Hematopoietic multipotent progenitor cell (in vitro differentiated cells): ENCODE results near the gene PEDS1. TPM values are rescaled to one million over a fixed set of nuclear protein-coding genes. Genes with fewer than 3 reads are reported as not detected.
"Not testable (repeated sequence)": the region's sequence is repeated elsewhere in the genome, so short reads cannot be mapped to it uniquely, and the experiment has no call there.

Experiments
- DNase-seq, 3 donors: peaks; one replicate each; pipeline ENCODE4 v3.0.0-alpha.2; 2011 to 2015; ENCODE audit warnings: low read depth in 2 of 3, low spot score in 2 of 3
- total RNA-seq: library from RNA; depleted of rRNA; stranded (reverse); fragments of >200 nt; gene quantifications from one replicate; pipeline ENCODE4 v1.2.3, GENCODE V29; 2012

Gene PEDS1
- total RNA-seq, 1 donor, result 48.2 TPM

- DNase-seq, result peak in 2 of 3 donors; percentile 30 to 52
Observed at GRCh38 chr20:50191065-50191543, 37.6 kb upstream of the PEDS1 start.

- peak; percentile 64 to 92 (median 88) for DNase-seq
Observed at GRCh38 chr20:50190251-50191064, 36.9 kb upstream of the PEDS1 start, which contains the start of gene CEBPB. Gene CEBPB (plus strand): TSS chr20:50190830. CDS start chr20:50191034, 204 bp downstream.

GRCh38 chr20:50189681-50190250, 36.2 kb upstream of the PEDS1 start:
- DNase-seq, result peak in 1 of 3 donors; percentile 44

- DNase-seq, result no peak
Observed at GRCh38 chr20:50188879-50189680, 35.6 kb upstream of the PEDS1 start.

- no peak for DNase-seq
Observed at GRCh38 chr20:50188287-50188688, 34.8 kb upstream of the PEDS1 start.

GRCh38 chr20:50187403-50188051, 34.0 kb upstream of the PEDS1 start:
- no peak for DNase-seq

GRCh38 chr20:50186987-50187402, 33.5 kb upstream of the PEDS1 start:
- no peak for DNase-seq

GRCh38 chr20:50186151-50186885, 32.8 kb upstream of the PEDS1 start:
- peak; percentile 63 to 75 (median 74) for DNase-seq

GRCh38 chr20:50185426-50185825, 31.9 kb upstream of the PEDS1 start:
- no peak for DNase-seq

- DNase-seq, result no peak
Observed at GRCh38 chr20:50182346-50182745, 28.8 kb upstream of the PEDS1 start.

- no peak for DNase-seq
Observed at GRCh38 chr20:50181344-50181743, 27.8 kb upstream of the PEDS1 start.

GRCh38 chr20:50178672-50179071, 25.1 kb upstream of the PEDS1 start:
- not testable (repeated sequence) for DNase-seq

GRCh38 chr20:50175938-50176933, 22.7 kb upstream of the PEDS1 start:
- no peak for DNase-seq

- no peak for DNase-seq
Observed at GRCh38 chr20:50174456-50174855, 20.9 kb upstream of the PEDS1 start.

- DNase-seq, result no peak
Observed at GRCh38 chr20:50172347-50173013, 19.0 kb upstream of the PEDS1 start.

- no peak for DNase-seq
Observed at GRCh38 chr20:50170549-50171220, 17.2 kb upstream of the PEDS1 start.

- DNase-seq, result peak; percentile 59 to 86 (median 68)
Observed at GRCh38 chr20:50169329-50169823, 15.9 kb upstream of the PEDS1 start.
